ENCODE results near the gene BEST4. TPM values are rescaled to one million over a fixed set of nuclear protein-coding genes. Genes with fewer than 3 reads are reported as not detected.

The BEST4 gene
- total and polyA plus RNA-seq, 2 of the 13 experiments (the other 11 are each of a cell fraction or from before 2014, with no cell fraction given), result 0.77 to 1.4 TPM

- TF ChIP-seq HOMEZ (CRISPR knock-in tag; IDR thresholded peaks at IDR 0.05; ENCODE audit: low read depth) (no peak), MED8 (CRISPR knock-in tag; IDR thresholded peaks at IDR 0.05; ENCODE audit: insufficient replicate concordance) (no peak), ZNF253 (CRISPR knock-in tag; IDR thresholded peaks at IDR 0.05; ENCODE audit: borderline replicate concordance) (no peak), CBX1 (IDR thresholded peaks at IDR 0.05; ENCODE audit: low read depth) (no peak)
These were observed 47.8 kb downstream of the BEST4 start (continued) for GRCh38 chr1:44740179-44740617.

- H3K36me3 ChIP-seq (replicated peaks in 1 of 2; ENCODE audit: control insufficient read depth in 1 of 2, insufficient read depth in 2 of 2, low read length in 2 of 2), result peaks cover 5 to 12% of the 10 kb centered on the region in 2 experiments
- no TSS peak for BruUV-seq (replicated peaks)
- POLR2A ChIA-PET, result interaction anchor here (0.7 to 2.9 kb wide), 2 partner anchors 9 to 35 kb away, joined by 3 to 10 read pairs; partner anchors contain the start of genes RNU5D-1 and RPS8
- H3K4me1 ChIP-seq (ENCODE audit: insufficient read depth, low read length), result peaks cover 55% of the 10 kb centered on the region
- peak within 1 kb of the TSS; percentile 70 for H3K27ac ChIP-seq (ENCODE audit: extremely low read length, insufficient read depth, low read length)
- H3K4me3 ChIP-seq (replicated peaks in 1 of 3; ENCODE audit: insufficient read depth in 1 of 3, low read depth in 2 of 3, low read length in 3 of 3), result peak within 1 kb of the TSS; percentile 76 to 93 (median 88)
- peaks cover 36% of the 10 kb centered on the region for H3K79me2 ChIP-seq (ENCODE audit: insufficient read depth, low read length)
- peak within 1 kb of the TSS; percentile 95 for H3K4me2 ChIP-seq (ENCODE audit: low read depth, low read length)
- WGBS (ENCODE audit: low lambda C conversion rate), result under 1% methylated on average over 32 of the region's 57 CpGs
- CTCF ChIA-PET (ENCODE audit: low intra/inter-chr PET ratio, low total read pairs), result no interaction called here
- H3K27me3 ChIP-seq (ENCODE audit: control insufficient read depth in 1 of 2, insufficient read depth in 2 of 2, low read length in 2 of 2), result no peaks in the 10 kb centered on the region; a peak in 1 of 5 replicates
- H4K20me1 ChIP-seq (ENCODE audit: insufficient read depth, low read length), result no peaks in the 10 kb centered on the region
- peak within 1 kb of the TSS; percentile 66 for H2AFZ ChIP-seq (ENCODE audit: low read length)
- no peaks in the 10 kb centered on the region for H3K9me3 ChIP-seq (ENCODE audit: low read length)
- DNase-seq (ENCODE audit: low spot score) (peak; percentile 93), ATAC-seq (peak; percentile 97), FAIRE-seq (peak; percentile 88)
- intact Hi-C loops (cut with micrococcal nuclease; ENCODE audit: unreplicated experiment) (no loop called here), in situ Hi-C loops (cut with HindIII; ENCODE audit: extremely low pct_ligation_motif_present, low pct_unique_long_range_greater_than_20kb) (no loop called here)
- peak within 1 kb of the TSS; percentile 90 for H3K9ac ChIP-seq (ENCODE audit: insufficient read depth, low read depth, low read length)
- TF ChIP-seq TAF1 (CRISPR knock-in tag; IDR thresholded peaks at IDR 0.05) (peak; percentile 80), RBM39 (IDR thresholded peaks at IDR 0.05; ENCODE audit: low read depth, low read length, poor library complexity, severe bottlenecking) (peak; percentile 38), CREB1 (IDR thresholded peaks at IDR 0.05) (peak; percentile 91), CREB1 (CRISPR knock-in tag; IDR thresholded peaks at IDR 0.05) (peak; percentile 98), MED1 (CRISPR knock-in tag; IDR thresholded peaks at IDR 0.05) (peak; percentile 56; the same call in 1 of the 2 replicates), MIER3 (CRISPR knock-in tag; IDR thresholded peaks at IDR 0.05; ENCODE audit: borderline replicate concordance) (peak; percentile 46; the same call in 1 of the 2 replicates), ZNF225 (CRISPR knock-in tag; IDR thresholded peaks at IDR 0.05) (no peak), ZNF30 (CRISPR knock-in tag; IDR thresholded peaks at IDR 0.05) (no peak)
- TF ChIP-seq, protein P1, sequence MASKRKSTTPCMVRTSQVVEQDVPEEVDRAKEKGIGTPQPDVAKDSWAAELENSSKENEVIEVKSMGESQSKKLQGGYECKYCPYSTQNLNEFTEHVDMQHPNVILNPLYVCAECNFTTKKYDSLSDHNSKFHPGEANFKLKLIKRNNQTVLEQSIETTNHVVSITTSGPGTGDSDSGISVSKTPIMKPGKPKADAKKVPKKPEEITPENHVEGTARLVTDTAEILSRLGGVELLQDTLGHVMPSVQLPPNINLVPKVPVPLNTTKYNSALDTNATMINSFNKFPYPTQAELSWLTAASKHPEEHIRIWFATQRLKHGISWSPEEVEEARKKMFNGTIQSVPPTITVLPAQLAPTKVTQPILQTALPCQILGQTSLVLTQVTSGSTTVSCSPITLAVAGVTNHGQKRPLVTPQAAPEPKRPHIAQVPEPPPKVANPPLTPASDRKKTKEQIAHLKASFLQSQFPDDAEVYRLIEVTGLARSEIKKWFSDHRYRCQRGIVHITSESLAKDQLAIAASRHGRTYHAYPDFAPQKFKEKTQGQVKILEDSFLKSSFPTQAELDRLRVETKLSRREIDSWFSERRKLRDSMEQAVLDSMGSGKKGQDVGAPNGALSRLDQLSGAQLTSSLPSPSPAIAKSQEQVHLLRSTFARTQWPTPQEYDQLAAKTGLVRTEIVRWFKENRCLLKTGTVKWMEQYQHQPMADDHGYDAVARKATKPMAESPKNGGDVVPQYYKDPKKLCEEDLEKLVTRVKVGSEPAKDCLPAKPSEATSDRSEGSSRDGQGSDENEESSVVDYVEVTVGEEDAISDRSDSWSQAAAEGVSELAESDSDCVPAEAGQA (IDR thresholded peaks at IDR 0.05; ENCODE audit: low read depth), result 0 out of 2 replicates have a peak, but pooled peaks have one; percentile 59
- TF ChIP-seq, protein P1 (CRISPR knock-in tag; IDR thresholded peaks at IDR 0.05; ENCODE audit: borderline replicate concordance), result no peak
These were observed 48.4 kb downstream of the BEST4 start, which contains the start of gene KIF2C for GRCh38 chr1:44739307-44740178. KIF2C (plus strand) TSS chr1:44739837; CDS start chr1:44739933, 96 bp downstream.

Measured in HepG2 (cell line).